ENCODE data around the gene P2RX2.
A peak's percentile ranks its signal among the peaks of the same experiment; 100 is the strongest.

Gene P2RX2

DNA sequence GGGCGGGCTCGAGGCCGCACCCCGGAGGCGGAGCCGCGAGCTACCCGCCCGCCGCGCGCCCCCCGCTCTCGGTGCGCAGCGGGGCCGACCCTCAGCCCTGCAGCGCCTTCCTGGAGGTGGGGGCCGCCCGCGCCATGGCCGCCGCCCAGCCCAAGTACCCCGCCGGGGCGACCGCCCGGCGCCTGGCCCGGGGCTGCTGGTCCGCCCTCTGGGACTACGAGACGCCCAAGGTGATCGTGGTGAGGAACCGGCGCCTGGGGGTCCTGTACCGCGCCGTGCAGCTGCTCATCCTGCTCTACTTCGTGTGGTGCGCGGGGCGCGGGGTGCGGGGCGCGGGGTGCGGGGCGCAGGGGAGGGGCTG, at the start of gene P2RX2:
Gene P2RX2, plus strand, starts transcription at position 94 of the 361 bp plus-strand sequence. Its CDS starts 41 bp downstream, at position 135.
- DNase-seq: peak; percentile 21

DNA sequence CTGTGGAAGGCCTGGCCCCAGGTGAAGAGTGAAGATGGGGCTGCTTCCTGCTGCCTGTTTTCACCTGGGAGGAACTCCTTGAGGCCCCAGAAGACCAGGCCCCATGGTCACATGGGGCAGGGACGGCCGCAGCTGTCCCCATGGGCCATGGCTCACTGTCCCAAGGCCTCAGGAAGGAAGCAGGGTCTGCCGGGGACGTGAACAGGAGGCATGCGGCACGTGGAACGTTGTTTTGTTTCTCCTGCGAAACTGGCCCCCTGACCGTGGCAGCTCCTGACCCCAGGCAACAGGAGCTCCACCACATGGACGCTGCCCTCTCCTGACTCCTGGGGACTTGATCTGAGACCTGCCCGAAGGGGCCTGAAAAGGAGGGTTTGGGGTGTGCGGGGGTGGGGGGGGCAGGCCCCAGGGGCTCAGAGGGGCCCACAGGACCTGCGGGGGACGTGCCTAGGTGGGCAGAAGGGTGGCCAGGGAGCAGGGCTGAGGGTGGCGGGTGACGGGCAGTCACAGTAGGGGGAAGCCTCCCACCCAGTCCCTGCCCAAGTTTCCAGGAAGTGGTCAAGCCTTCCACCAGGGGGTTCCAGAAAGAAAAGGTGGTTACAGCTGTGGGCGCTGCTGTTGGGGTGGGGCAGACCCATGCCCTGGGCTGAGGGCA, 49.6 kb upstream of the P2RX2 start:
- DNase-seq: no peak

DNA sequence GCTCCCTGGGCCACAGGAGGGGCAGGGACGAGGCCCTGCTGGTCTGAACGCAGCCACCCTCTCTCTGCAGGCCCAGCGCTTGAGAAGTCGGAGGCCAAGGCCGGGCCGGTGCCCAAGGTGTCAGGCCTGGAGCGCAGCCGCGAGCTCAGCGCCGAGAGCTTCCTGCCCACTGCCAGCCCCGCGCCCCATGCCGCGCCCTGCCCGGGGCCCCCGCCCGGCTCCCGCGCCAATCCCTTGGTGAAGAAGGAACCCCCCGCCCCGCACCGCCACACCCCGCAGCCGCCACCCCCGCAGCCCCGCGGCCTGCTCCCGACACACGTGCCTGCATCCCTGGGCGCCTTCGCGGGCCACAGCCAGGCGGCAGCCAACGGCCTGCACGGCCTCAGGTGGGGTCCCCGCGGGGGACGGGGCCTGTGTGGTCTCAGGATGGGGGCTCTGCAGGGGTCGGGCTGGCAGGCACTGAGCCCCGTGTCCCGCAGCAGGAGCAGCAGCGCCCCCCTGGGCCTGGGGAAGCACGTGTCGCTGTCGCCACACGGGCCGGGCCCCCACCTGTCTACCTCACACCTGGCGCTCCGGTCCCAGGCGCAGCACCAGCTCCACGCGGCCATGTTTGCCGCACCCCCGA, 48.6 kb upstream of the P2RX2 start:
- no peak for DNase-seq

DNA sequence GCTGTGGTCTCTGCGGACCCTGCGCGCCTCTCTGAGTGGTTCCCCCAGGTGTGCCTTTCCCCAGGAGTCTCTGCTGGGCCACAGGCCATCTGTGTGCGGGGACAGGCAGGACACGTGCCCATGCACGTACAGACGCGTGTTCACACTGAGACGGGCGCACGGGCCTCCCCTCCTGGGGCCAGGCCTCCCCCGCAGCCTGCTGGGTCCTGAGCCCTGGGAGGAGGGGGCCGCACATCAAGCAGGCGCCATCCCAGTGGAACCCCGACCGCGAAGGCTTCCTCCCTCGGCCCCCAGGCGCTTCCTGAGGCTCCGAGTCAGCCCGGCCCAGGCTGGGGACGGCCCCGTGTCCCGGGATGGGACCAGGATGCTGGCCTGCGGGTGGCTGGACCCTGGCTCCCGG, 47.9 kb upstream of the P2RX2 start:
- no peak for DNase-seq

DNA sequence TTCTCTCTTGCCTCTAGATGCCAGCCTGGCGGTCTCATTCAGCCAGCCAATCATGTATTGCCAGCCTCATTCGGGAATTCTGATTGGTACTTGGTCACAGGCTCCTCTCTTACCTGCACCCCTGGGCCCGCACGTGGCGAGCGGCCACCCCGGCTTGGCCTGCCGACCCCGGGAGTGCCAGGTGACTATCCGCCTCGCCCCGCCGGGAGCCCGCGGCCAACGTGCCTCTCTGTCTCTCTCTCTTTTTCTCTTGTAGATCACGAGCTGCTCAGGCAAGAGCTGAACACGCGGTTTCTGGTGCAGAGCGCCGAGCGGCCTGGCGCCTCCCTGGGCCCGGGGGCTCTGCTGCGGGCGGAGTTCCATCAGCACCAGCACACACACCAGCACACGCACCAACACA, 47.5 kb upstream of the P2RX2 start:
- no peak for DNase-seq

DNA sequence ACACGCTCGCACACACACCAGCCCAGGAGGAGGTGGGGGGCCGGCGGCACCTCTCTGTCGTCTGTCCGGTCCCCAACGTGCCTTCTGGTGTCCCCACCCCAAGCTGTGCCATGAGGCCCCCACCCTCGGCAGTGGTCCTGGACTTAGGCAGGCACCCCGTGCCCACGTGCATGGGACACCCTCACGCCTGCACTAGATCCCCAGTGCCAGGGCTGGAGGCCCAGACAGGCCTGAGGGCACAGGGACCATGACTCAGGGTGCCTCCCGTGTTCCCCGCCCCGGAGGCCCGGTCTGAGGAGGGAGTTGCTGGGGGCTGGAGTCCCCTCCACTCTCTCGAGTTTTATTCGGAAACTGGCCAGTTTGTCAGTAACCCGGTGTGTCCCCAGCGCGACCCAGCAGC, 47.0 kb upstream of the P2RX2 start:
- no peak for DNase-seq

DNA sequence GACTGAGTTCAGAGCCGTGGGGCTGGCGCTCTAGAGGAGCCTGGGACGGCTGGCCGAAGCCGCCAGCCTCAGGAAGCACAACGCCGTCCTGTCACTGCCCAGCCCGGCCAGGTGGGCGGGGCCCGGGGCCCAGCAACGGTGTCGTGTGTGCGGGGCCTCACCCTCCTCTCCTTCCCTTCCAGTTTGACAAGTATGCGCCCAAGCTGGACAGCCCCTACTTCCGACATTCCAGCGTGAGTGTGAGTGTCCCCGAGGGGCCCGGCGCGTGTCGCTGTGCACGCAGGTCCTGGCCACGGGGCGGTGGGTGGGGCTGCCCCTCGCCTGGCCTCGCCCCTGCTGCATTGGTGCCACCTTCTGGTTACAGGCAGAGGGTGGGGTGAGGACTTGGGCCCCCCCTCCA, 46.5 kb upstream of the P2RX2 start:
- no peak for DNase-seq

DNA sequence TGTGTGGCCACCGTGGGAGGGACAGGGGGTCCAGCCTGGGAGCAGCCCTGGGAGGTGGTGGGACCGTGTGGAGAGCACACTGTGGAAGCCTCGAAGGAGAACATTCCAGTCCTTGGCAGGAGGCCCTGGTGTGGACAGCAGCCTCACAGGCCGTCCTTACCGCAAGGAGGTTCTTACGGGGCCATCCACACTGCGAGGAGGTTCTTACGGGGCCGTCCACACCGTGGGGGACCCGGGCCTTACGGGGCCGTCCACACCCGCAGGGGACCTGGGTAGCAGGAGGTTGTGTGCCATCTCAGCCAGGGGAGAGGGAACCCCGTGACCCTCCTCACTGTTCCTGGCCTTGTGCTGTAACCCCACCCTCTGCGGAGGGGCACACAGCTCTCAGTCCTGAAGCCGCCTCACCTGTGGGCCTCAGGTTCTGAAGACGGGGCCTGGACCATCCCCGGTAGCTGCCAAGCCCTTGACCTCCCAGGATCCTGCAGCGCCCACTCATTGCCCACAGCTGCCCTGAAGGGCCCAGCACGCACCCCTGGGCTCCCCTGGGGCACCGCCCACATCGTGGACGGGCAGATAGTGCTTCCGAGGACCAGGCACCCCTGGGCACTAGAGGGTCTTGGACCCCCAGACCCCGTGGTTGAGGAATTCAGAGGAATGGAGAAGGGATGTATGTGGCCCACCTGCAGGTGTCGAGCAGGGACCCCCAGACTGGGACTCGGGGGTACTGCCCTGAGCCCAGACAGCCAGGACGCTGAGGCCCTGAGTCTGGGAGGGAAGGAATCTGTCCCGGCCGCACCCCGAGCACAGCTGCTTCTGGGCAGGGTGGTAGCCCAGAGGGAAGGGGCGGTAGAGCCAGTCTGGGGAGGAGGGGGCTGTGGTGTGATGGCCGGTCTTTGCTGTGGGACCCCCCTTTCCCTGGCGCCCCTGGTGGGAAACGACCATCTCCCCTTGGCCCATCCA, 45.5 kb upstream of the P2RX2 start:
- DNase-seq: no peak

DNA sequence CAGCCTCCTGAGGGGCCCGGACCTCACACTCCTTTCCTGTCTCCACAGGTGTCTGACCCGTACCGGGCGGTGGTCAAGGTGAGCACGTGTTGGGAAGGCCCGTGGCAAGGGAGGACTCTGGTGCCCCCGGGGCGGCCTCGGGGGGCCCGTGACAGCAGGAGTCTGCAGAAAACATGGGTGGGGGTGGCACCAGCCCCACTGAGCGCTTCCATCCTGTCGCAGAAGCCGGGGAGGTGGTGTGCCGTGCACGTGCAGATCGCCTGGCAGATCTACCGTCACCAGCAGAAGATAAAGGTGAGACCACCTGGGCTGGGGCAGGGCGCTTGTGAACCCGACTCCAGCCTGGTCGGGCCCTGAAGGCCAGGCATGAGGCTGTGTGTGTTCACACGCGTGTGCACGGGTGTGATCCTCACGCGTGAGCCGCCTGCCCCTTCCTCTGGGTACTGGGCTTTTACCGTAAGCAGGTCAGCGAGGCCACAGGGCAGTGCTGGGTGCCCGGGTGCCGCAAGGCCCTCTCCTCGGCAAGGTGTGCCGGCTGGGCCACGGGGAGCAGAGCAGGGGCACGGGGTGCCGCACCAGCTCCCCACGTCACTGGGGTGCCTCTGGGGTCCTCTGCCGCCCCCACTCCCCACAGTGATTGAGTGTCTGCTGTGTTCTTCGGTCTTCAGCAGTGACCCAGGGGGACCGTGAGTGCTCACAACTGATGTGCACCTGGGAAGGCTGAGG, 44.1 kb upstream of the P2RX2 start:
- no peak for DNase-seq

DNA sequence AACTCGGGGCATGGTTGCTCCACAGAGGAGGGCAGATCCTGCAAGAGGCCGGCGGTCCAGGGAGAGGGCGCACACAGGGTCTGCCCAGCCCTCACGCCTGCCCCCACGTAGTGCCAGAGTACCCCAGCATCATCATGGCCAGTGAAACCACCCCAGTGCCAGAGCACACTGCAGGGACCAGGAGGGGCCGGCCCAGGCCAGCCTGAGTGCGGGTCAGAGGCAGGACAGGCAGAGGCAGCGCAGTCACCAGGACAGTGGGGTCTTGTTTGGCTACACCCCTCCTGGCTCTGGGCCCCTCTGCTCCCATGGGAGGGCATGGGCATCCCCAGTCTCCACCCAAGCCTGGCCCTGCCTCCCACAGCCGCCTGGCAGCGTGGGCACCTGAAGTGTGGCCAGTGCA, 42.9 kb upstream of the P2RX2 start:
- no peak for DNase-seq

DNA sequence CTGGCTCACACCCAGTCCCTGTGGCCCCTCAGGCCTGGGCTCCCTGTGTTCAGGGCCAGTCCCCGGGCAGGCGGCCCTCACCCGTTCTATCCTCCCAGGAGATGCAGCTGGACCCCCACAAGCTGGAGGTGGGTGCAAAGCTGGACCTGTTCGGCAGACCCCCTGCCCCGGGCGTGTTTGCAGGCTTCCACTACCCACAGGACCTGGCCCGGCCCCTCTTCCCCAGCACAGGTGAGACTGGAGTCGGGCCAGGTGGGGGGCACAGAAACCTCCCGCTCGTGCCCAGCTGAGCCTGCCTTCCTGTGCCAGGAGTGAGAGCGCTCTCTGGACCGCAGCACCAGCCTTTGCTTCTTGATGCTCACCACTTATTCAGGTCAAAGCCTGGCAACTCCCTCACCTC, 41.9 kb upstream of the P2RX2 start:
- no peak for DNase-seq

DNA sequence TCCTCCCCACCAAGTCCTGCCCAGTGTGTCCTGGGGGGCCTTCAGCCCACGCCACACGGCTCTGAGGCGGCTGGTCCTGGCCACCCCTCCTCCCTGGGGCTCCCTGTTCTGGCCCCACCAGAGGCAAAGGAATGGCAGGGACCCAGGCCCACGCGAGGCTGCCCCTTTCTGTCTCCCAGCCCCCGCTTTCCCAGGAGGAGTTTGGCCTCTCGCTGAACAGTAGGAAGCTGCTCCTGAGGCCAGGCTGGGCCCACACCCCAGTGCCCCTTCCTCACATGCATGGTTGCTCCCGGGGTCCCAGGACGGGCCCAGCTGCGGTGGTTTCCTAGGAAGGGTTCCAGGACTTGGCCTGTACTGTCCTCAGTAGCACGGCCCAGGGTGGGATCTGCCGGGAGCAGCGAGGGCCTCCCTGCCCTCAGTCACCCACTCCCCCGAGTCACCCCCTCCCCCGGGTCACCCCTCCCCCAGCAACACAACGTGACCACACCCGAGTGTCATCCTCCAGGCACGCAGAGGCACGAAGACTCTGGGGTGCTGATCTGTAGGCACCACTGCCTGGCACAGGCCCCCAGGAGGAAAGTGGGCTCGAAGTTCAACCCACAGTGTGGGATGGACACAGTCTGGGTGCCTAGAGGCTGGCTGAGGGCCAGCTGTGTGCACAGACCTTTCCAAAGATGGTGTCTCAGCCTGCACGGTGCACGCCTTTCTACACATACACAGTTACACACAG, 41.2 kb upstream of the P2RX2 start:
- DNase-seq: no peak

DNA sequence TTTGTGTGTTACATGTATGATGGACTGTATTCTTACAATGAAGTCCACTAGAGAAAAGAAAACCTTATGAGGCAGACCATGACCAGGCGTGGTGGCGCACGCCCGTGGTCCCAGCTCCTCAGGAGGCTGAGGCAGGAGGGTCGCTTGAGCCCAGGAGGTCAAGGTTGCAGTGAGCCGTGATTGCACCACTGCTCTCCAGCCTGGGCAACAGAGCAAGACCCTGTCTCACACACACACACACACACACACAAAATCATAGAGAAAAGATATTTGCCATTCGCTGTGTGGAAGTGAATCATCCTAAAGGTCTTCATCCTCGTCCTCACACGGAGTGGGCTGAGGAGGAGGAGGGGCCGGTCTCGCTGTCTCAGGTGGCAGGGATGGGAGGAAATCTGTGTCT, 40.5 kb upstream of the P2RX2 start:
- no peak for DNase-seq

DNA sequence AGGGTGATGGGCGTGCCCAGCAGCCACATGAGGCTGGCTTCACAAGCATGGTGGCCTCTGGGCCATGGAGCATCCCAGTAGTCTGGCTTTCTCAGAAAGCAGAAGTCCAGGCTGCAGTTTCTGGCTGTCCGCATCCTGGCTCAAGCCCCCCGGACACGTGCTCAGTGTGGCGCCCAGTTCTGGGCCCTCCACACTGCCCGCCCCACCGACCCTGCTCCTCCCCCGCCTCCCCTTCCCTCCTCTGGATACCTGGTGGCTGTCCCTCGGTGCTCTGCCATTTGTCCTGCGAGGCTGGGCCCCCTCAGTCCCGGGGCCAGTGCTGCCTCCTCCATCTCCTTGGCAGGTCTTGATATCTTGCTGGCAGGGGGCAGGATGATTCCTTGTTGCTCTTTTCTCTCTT, 39.8 kb upstream of the P2RX2 start:
- DNase-seq: no peak

DNA sequence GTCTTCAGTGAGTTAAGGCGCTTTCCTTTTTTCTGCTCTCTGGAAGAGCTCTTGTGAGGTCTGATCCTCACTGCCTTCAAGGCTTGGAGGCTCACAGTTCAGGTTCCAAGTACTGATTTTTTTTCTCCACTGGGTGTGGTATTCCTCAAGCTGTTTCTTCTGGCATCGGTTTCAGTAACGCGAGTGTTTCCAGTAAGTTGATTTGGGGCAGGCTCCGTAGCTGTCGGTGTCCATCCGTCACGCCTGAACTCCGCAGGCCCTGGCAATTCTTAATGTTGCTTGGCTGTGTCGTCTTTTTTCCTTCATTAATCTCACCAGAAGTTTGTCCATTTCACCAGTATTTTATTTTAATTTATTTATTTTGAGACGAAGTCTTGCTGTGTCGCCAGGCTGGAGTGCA, 38.8 kb upstream of the P2RX2 start:
- DNase-seq: no peak

DNA sequence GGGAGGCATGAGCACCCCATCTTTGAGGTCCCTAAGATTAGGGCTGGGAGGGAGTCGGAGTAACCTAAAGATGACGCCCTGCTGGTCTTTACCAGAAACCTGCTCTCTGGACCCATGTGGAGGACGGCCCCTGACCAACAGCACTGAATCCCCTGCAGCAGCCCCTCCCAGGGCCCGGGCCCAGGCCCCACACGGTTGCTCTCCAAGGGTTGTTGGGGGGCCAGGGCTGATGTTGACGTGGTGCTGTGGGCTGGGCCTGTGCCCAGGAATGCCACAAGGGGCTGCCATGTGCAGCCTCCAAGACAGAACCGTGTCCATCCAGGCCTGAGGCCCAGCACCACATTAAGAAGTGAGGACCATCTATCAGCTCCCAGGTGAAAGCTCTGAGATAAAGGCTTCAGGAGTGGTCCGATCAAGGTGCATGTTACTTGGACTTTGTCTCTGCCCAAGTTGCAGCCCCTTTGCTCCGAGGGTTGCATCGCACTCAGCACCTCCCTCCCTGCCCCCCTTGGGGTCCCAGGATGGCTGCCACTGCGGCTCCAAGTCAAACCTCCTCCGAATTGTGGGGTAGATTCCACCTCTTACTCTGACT, 37.8 kb upstream of the P2RX2 start:
- no peak for DNase-seq

DNA sequence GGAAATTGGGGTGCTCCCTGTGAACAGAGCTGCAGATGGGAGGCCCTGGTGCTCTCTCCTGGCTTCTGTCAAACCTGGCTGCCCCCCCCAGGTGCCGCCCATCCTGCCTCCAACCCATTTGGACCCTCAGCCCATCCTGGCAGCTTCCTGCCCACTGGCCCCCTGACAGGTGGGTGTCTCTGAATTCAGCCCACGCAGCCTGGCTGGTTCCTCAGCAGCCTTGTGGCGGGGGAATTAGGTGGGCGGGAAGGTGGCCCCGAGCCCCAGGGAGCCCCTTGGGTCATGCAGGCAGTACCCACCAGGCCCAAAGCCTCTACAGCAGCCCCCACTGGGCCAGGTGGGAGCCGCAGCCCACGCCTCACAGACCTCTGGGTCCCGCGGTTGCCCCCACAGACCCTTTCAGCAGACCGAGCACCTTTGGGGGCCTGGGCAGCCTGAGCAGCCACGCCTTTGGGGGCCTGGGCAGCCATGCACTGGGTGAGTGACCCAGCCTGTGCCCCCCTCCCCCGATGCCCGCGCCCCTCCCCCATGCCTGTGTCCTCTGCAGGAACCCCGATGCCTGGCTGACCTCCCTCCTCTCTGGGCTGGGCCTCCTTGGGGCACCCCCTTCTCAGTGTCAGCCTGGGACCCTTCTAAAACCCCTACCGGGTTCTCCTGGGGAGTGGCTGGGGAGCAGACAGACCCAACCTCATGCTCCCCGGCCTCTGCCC, 37.1 kb upstream of the P2RX2 start:
- no peak for DNase-seq

DNA sequence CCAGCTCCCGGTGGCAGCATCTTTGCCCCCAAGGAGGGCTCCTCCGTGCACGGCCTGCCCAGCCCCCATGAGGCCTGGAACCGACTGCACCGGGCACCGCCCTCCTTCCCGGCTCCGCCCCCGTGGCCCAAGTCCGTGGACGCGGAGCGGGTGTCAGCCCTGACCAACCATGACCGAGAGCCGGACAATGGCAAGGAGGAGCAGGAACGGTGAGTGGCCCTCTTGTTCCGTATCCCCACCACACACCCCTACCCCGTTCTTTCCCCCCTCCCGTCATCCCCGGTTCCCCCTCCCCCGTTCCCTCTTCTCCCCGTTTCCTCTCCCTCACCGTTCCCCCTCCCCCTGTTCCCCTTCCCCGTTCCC, 36.5 kb upstream of the P2RX2 start:
- no peak for DNase-seq

DNA sequence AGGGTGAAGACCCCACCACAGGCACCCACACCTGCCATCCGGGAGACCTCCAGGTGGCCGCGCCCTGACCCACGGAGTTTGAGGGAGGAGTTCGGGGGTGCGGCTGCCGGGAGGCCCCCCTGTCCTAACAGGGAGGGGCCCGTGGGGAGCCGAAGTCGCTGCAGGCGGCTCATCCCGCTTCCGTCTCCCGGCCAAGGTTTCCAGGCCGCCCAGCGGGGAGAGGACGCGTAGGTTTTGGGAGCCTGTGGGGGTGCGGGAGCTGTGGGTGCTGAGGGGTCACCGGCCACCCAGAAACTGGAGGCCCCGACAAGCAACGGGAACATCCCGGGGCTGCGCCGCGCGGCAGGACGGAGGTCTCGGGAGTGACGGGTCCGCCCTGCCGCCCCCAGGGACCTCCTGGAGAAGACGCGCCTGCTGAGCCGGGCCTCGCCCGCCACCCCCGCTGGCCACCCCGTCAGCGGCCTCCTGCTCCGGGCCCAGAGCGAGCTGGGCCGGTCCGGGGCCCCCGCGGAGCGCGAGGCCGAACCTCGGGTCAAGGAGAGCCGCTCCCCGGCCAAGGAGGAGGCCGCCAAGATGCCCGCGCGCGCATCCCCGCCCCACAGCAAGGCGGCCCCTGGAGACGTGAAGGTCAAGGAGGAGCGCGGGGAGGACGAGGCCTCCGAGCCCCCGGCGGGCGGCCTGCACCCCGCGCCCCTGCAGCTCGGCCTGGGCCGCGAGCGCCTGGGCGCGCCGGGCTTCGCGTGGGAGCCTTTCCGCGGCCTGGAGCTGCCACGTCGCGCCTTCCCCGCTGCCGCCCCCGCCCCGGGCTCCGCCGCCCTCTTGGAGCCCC, 35.8 kb upstream of the P2RX2 start:
- no peak for DNase-seq

DNA sequence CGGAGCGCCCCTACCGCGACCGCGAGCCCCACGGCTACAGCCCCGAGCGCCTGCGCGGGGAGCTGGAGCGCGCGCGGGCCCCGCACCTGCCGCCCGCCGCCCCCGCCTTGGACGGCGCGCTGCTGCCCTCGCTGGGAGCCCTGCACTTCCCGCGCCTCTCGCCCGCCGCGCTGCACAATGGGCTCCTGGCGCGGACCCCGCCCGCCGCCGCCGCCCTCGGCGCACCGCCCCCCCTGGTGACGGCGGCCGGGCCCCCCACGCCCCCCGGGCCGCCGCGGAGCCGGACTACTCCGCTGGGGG, 35.2 kb upstream of the P2RX2 start:
- DNase-seq: no peak

DNA sequence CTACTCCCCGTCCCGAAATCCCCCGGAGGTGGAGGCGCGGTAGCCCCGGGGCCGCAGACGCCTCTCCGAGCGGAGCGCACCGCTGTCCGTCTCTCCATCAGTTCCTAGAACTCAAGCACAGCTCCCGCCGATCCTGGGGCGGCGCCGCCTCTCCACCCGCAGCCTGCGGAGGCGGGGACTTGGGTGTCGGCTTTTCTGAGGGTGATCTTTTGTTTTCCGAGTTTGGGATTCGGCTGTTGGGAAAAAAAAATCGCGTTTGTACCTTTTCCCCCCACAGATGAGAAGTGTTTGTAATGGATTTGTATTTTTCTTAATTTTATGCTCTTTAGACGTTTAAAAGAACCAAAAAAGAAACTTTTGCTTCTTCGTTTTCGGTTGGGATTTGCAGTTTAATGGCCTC, 34.8 kb upstream of the P2RX2 start:
- no peak for DNase-seq

Measured in NCI-H82 (cell line).